Stimulated activated CD8-positive, alpha-beta memory T cell treated with anti-CD3 and anti-CD28 coated beads, Interleukin-4, amount 100 ng/mL, for 4 hours (primary cell): ENCODE results near the gene SLF2.

ENCODE experiments used
- DNase-seq, 2 donors: peaks; one replicate each; pipeline ENCODE4 v3.0.0-alpha.2; 2020; ENCODE audit warnings: low read depth in 2 of 2, low spot score in 1 of 2

The SLF2 gene

GRCh38 chr10:101014230-101014884 is 101.6 kb downstream of the SLF2 start:
- DNase-seq, result peak; percentile 37 to 66
